ENCODE results near the gene USP35. TPM values are rescaled to one million over a fixed set of nuclear protein-coding genes. Genes with fewer than 3 reads are reported as not detected.

The USP35 gene
- total RNA-seq, 1 donor from 2014 or later = 5.8 TPM

- no peak for DNase-seq
- no peaks in the 10 kb centered on the region for H3K36me3 ChIP-seq
- intact Hi-C loops (cut with micrococcal nuclease) = no loop called here
- peaks cover 67% of the 10 kb centered on the region for H3K4me1 ChIP-seq
- no peak overlapping the region for H3K27ac ChIP-seq (replicated peaks)
- no peaks in the 10 kb centered on the region for H3K27me3 ChIP-seq (ENCODE audit: low read depth)
- H3K4me3 ChIP-seq = no peak overlapping the region
- no peaks in the 10 kb centered on the region for H3K9me3 ChIP-seq (replicated peaks)
- TF ChIP-seq CTCF (IDR thresholded peaks at IDR 0.05; ENCODE audit: borderline replicate concordance) = no peak
Measured at GRCh38 chr11:78190374-78190773, 1.7 kb downstream of the USP35 start.

GRCh38 chr11:78190871-78191538, 2.3 kb downstream of the USP35 start:
- H3K4me1 ChIP-seq = peaks cover 64% of the 10 kb centered on the region
- H3K9me3 ChIP-seq (replicated peaks) = no peaks in the 10 kb centered on the region
- H3K36me3 ChIP-seq = no peaks in the 10 kb centered on the region
- intact Hi-C loops (cut with micrococcal nuclease) = no loop called here
- H3K27ac ChIP-seq (replicated peaks) = no peak overlapping the region
- no peak for DNase-seq
- no peak for TF ChIP-seq CTCF (IDR thresholded peaks at IDR 0.05; ENCODE audit: borderline replicate concordance)
- no peaks in the 10 kb centered on the region for H3K27me3 ChIP-seq (ENCODE audit: low read depth)
- H3K4me3 ChIP-seq = no peak overlapping the region

GRCh38 chr11:78192223-78192719, 3.6 kb downstream of the USP35 start:
- H3K36me3 ChIP-seq = peaks cover 5% of the 10 kb centered on the region
- intact Hi-C loops (cut with micrococcal nuclease) = no loop called here
- H3K4me1 ChIP-seq = peaks cover 51% of the 10 kb centered on the region
- DNase-seq = no peak
- H3K27me3 ChIP-seq (ENCODE audit: low read depth) = no peaks in the 10 kb centered on the region
- H3K9me3 ChIP-seq (replicated peaks) = no peaks in the 10 kb centered on the region
- TF ChIP-seq CTCF (IDR thresholded peaks at IDR 0.05; ENCODE audit: borderline replicate concordance) = no peak
- H3K4me3 ChIP-seq = no peak overlapping the region
- H3K27ac ChIP-seq (replicated peaks) = no peak overlapping the region

GRCh38 chr11:78192911-78193351, 4.2 kb downstream of the USP35 start:
- DNase-seq = no peak
- Histone ChIP-seq H3K27me3 (ENCODE audit: low read depth) (no peaks in the 10 kb centered on the region), H3K4me1 (peaks cover 44% of the 10 kb centered on the region), H3K4me3 (no peak overlapping the region), H3K9me3 (replicated peaks) (no peaks in the 10 kb centered on the region), H3K27ac (replicated peaks) (no peak overlapping the region), H3K36me3 (peaks cover 12% of the 10 kb centered on the region)
- no peak for TF ChIP-seq CTCF (IDR thresholded peaks at IDR 0.05; ENCODE audit: borderline replicate concordance)
- intact Hi-C loops (cut with micrococcal nuclease) = no loop called here

- peaks cover 37% of the 10 kb centered on the region for H3K4me1 ChIP-seq
- H3K27ac ChIP-seq (replicated peaks) = no peak overlapping the region
- intact Hi-C loops (cut with micrococcal nuclease) = no loop called here
- H3K27me3 ChIP-seq (ENCODE audit: low read depth) = no peaks in the 10 kb centered on the region
- H3K4me3 ChIP-seq = no peak overlapping the region
- DNase-seq = no peak
- no peak for TF ChIP-seq CTCF (IDR thresholded peaks at IDR 0.05; ENCODE audit: borderline replicate concordance)
- no peaks in the 10 kb centered on the region for H3K9me3 ChIP-seq (replicated peaks)
- peaks cover 18% of the 10 kb centered on the region for H3K36me3 ChIP-seq
Measured at GRCh38 chr11:78193806-78194205, 5.1 kb downstream of the USP35 start.

Measured in left ventricle myocardium inferior (tissue), 1 donor.